NAMALWA (cell line): ENCODE data around the gene C3orf49.

Experiments
- DNase-seq: peaks from one replicate; pipeline ENCODE4 v3.0.0-alpha.2; 2015; ENCODE audit warnings: low spot score

The C3orf49 gene

GRCh38 chr3:63851287-63851686, 32.2 kb downstream of the C3orf49 start:
- no peak for DNase-seq

GRCh38 chr3:63853106-63853505, 34.0 kb downstream of the C3orf49 start:
- DNase-seq, result no peak

- no peak for DNase-seq
Observed at GRCh38 chr3:63855333-63855940, 36.3 kb downstream of the C3orf49 start.

GRCh38 chr3:63857311-63857710, 38.2 kb downstream of the C3orf49 start:
- no peak for DNase-seq

GRCh38 chr3:63860776-63861175, 41.7 kb downstream of the C3orf49 start:
- DNase-seq, result no peak

GRCh38 chr3:63861306-63861705, 42.2 kb downstream of the C3orf49 start:
- DNase-seq, result no peak

GRCh38 chr3:63862804-63863149, 43.7 kb downstream of the C3orf49 start:
- DNase-seq, result peak; percentile 4

GRCh38 chr3:63863150-63864007, 44.3 kb downstream of the C3orf49 start, which contains the start of the genes ATXN7 and THOC7:
TSS of gene ATXN7 (plus strand) at chr3:63863867. CDS start at chr3:63912599, 48,732 bp downstream.
TSS of gene THOC7 (minus strand) at chr3:63863805. CDS start at chr3:63863790, 15 bp downstream.
- DNase-seq, result peak; percentile 45

- peak; percentile 42 for DNase-seq
Observed at GRCh38 chr3:63864008-63864964, 45.2 kb downstream of the C3orf49 start.

- peak; percentile 8 for DNase-seq
Observed at GRCh38 chr3:63864965-63865327, 45.8 kb downstream of the C3orf49 start.

GRCh38 chr3:63867225-63867624, 48.1 kb downstream of the C3orf49 start:
- no peak for DNase-seq

- no peak for DNase-seq
Observed at GRCh38 chr3:63869940-63870614, 51.0 kb downstream of the C3orf49 start.

GRCh38 chr3:63870615-63871005, 51.5 kb downstream of the C3orf49 start:
- DNase-seq, result no peak

- no peak for DNase-seq
Observed at GRCh38 chr3:63872135-63872924, 53.2 kb downstream of the C3orf49 start.

- no peak for DNase-seq
Observed at GRCh38 chr3:63874769-63875168, 55.7 kb downstream of the C3orf49 start.

- no peak for DNase-seq
Observed at GRCh38 chr3:63875510-63875909, 56.4 kb downstream of the C3orf49 start.

- DNase-seq, result no peak
Observed at GRCh38 chr3:63876260-63876659, 57.2 kb downstream of the C3orf49 start.

GRCh38 chr3:63877737-63878393, 58.8 kb downstream of the C3orf49 start:
- no peak for DNase-seq

- no peak for DNase-seq
Observed at GRCh38 chr3:63878394-63879060, 59.4 kb downstream of the C3orf49 start.

GRCh38 chr3:63880653-63881052, 61.6 kb downstream of the C3orf49 start:
- DNase-seq, result no peak
